GM12878 (cell line): Measurements from ENCODE around the gene NPLOC4. TPM values are rescaled to one million over a fixed set of nuclear protein-coding genes. Genes with fewer than 3 reads are reported as not detected.

Experiments
- ATAC-seq: fragments of 200-7000 bp; cut with Tn5 transposase; 3 replicates; pipeline ENCODE4 v1.9.1; 2020; ENCODE audit warnings: mild to moderate bottlenecking, moderate library complexity
- BruUV-seq: library from RNA; stranded (reverse); fragments of 400-500 nt; replicated peaks from 2 replicates; lab custom pipeline; 2021; lab: Mats Ljungman, UMichigan
- CTCF ChIA-PET: fragments of 300-600 bp; sonication (Branson Sonifier 250); formaldehyde crosslinking; extraction: SDS; loops from one replicate; lab custom pipeline; 2021; ENCODE audit warnings: inconsistent platforms; lab: Yijun Ruan, JAX
- POLR2A ChIA-PET: fragments of 350-600 bp; formaldehyde crosslinking; extraction: SDS; loops from one replicate; lab custom pipeline; 2021; ENCODE audit warnings: inconsistent platforms; lab: Charles Lee
- RAD21 ChIA-PET: fragments of 300-600 bp; sonication (Branson Sonifier 250); formaldehyde crosslinking; loops from one replicate; lab custom pipeline; 2023; ENCODE audit warnings: antibody characterized with exemption; ENCODE audit not compliant: unreplicated experiment; lab: Charles Lee
- SMC1A ChIA-PET: fragments of 300-600 bp; sonication (Branson Sonifier 250); formaldehyde crosslinking; loops from one replicate; lab custom pipeline; 2023; ENCODE audit not compliant: unreplicated experiment, uncharacterized antibody; lab: Charles Lee
- DNase-seq: peaks from one replicate; pipeline ENCODE4 v3.0.0-alpha.2; 2011; ENCODE audit warnings: low read depth, low spot score
- FAIRE-seq: peaks from 3 replicates; lab custom pipeline; 2011; peaks lifted over from hg19 to GRCh38; lab: Jason Lieb, UNC
- H2AFZ ChIP-seq: 2 replicates; pipeline ENCODE4 v1.6.0; 2011; ENCODE audit warnings: low read depth, low read length, control low read depth; ENCODE audit not compliant: control insufficient read depth
- H3K27ac ChIP-seq: 2 replicates; pipeline ENCODE4 v1.5.1; 2011; ENCODE audit warnings: control low read depth; ENCODE audit not compliant: control insufficient read depth, insufficient read depth
- H3K27me3 ChIP-seq, 2 experiments: replicated peaks in 1 of 2; 2 replicates each; pipeline versions ENCODE4 v1.6.0 to v1.6.1; 2011; ENCODE audit warnings: low read length in 1 of 2; ENCODE audit not compliant: control insufficient read depth in 2 of 2, insufficient read depth in 2 of 2
- H3K36me3 ChIP-seq, 2 experiments: 2 replicates each; pipeline ENCODE4 v1.5.1; 2011; ENCODE audit warnings: low read length in 1 of 2; ENCODE audit not compliant: control insufficient read depth in 2 of 2, insufficient read depth in 2 of 2
- H3K4me1 ChIP-seq: 2 replicates; pipeline ENCODE4 v1.6.1; 2011; ENCODE audit warnings: mild to moderate bottlenecking, low read length, moderate library complexity, mixed read lengths; ENCODE audit not compliant: control insufficient read depth, insufficient read depth
- H3K4me2 ChIP-seq: 2 replicates; pipeline ENCODE4 v1.6.0; 2011; ENCODE audit warnings: control low read depth; ENCODE audit not compliant: control insufficient read depth, insufficient read depth
- H3K4me3 ChIP-seq: fragments of 200-600 bp; sonication (generic); 2 replicates; pipeline ENCODE4 v1.5.1; 2016
- H3K79me2 ChIP-seq: 2 replicates; pipeline ENCODE4 v1.6.0; 2011; ENCODE audit warnings: low read length; ENCODE audit not compliant: control insufficient read depth, insufficient read depth
- H3K9ac ChIP-seq: 2 replicates; pipeline ENCODE4 v1.8.0; 2011; ENCODE audit warnings: low read length, control low read depth, mixed read lengths; ENCODE audit not compliant: control insufficient read depth, insufficient read depth
- H3K9me3 ChIP-seq: replicated peaks from 3 replicates; pipeline ENCODE4 v1.5.1; 2011; ENCODE audit warnings: mild to moderate bottlenecking, low read length; ENCODE audit not compliant: control insufficient read depth, insufficient read depth
- H4K20me1 ChIP-seq: 2 replicates; pipeline ENCODE4 v1.6.0; 2011; ENCODE audit not compliant: control insufficient read depth, insufficient read depth
- CBFB ChIP-seq: IDR thresholded peaks from 2 replicates; pipeline ENCODE4 v1.6.1; 2016; ENCODE audit warnings: antibody characterized with exemption, low read depth
- IKZF2 ChIP-seq, 2 experiments: fragments of 450-650 bp; IDR thresholded peaks; 2 replicates each; pipeline ENCODE4 v1.6.1; 2017; ENCODE audit warnings: mild to moderate bottlenecking in 2 of 2, moderate library complexity in 2 of 2
- MTA3 ChIP-seq: IDR thresholded peaks from 2 replicates; pipeline ENCODE4 v1.6.1; 2012; ENCODE audit warnings: low read length, inconsistent platforms, borderline replicate concordance
- NFIC ChIP-seq: IDR thresholded peaks from 2 replicates; pipeline ENCODE4 v1.6.1; 2012; ENCODE audit warnings: low read depth, mild to moderate bottlenecking, inconsistent platforms, low read length, moderate library complexity
- RBBP5 ChIP-seq: fragments of 200-600 bp; sonication (generic); conservative IDR thresholded peaks from 2 replicates; pipeline ENCODE4 v1.6.1; 2016
- SIN3A ChIP-seq: IDR thresholded peaks from 2 replicates; pipeline ENCODE4 v1.6.1; 2012; ENCODE audit warnings: low read depth, low read length, improper control_type of control experiment
- SMARCA5 ChIP-seq: fragments of 450-650 bp; IDR thresholded peaks from 2 replicates; pipeline ENCODE4 v1.6.1; 2017; ENCODE audit warnings: mild to moderate bottlenecking
- STAT3 ChIP-seq: IDR thresholded peaks from 2 replicates; pipeline ENCODE4 v1.6.1; 2011; ENCODE audit warnings: low read depth, low read length, improper control_type of control experiment
- whole genome bisulfite sequencing: methylation state at CpG from one replicate; pipeline ENCODE4 v1.1.6; 2016; ENCODE audit warnings: low lambda C conversion rate; ENCODE audit not compliant: insufficient replicate concordance, insufficient coverage; ENCODE audit errors: missing lambda C conversion rate; 5-methylcytosine and 5-hydroxymethylcytosine counted together
- in situ Hi-C: fragments of 300-500 bp; cut with MboI; formaldehyde crosslinking; loops from 9 replicates; pipeline ENCODE4 v1.14.3; 2018; ENCODE audit warnings: mixed read lengths
- intact Hi-C: fragments of 100-400 bp; cut with micrococcal nuclease; formaldehyde crosslinking; loops from one replicate; pipeline ENCODE4 v1.14.2; 2022; ENCODE audit not compliant: unreplicated experiment
- polyA plus RNA-seq, 11 experiments: library from polyadenylated mRNA; depleted of rRNA in 4 of 11; unstranded in 6 of 11; stranded (reverse) in 5 of 11; fragments of >200 nt; fragmentation: Nextera tagmentation in 4 of 11; fragmentation: Illumina TruSeq in 1 of 11; extraction: Ambion mirVana in 4 of 11; extraction: Trizol in 1 of 11; gene quantifications; 1 replicate in 1 of 11; 2 replicates in 10 of 11; pipeline versions ENCODE4 v1.2.1 to v1.2.3, GENCODE V29; 2011 to 2016; ENCODE audit warnings: inconsistent platforms in 2 of 11, missing spikeins in 2 of 11, low read depth in 1 of 11
- total RNA-seq, 4 experiments: library from RNA; depleted of rRNA in 3 of 4; stranded (reverse); fragments of >200 nt in 3 of 4; fragmentation: Illumina TruSeq in 1 of 4; extraction: Trizol in 1 of 4; gene quantifications; 2 replicates each; pipeline versions ENCODE4 v1.2.1 to v1.2.3, GENCODE V29; 2013 to 2021
- TF ChIP-seq, protein P1 (sequence below): IDR thresholded peaks from 2 replicates; pipeline ENCODE4 v1.6.1; 2012; ENCODE audit warnings: low read length, inconsistent platforms
- TF ChIP-seq, protein P2 (sequence below): IDR thresholded peaks from 2 replicates; pipeline ENCODE4 v1.6.1; 2012; ENCODE audit warnings: low read depth, low read length, improper control_type of control experiment
- TF ChIP-seq, protein P3 (sequence below): IDR thresholded peaks from 2 replicates; pipeline ENCODE4 v1.6.1; 2011; ENCODE audit warnings: low read depth, mild to moderate bottlenecking, low read length, moderate library complexity, borderline replicate concordance; ENCODE audit errors: extremely low read depth
- TF ChIP-seq, protein P4 (sequence below), 3 experiments: IDR thresholded peaks in 2 of 3; conservative IDR thresholded peaks in 1 of 3; 2 replicates each; pipeline ENCODE4 v1.5.1; 2011; ENCODE audit warnings: low read depth in 3 of 3, low read length in 3 of 3, mild to moderate bottlenecking in 3 of 3, control low read depth in 2 of 3, moderate library complexity in 2 of 3, inconsistent platforms in 1 of 3, mixed read lengths in 1 of 3; ENCODE audit not compliant: control insufficient read depth in 2 of 3, insufficient read depth in 1 of 3; ENCODE audit errors: extremely low read depth in 1 of 3
- TF ChIP-seq, protein P5 (sequence below): fragments of 450-650 bp; IDR thresholded peaks from 2 replicates; pipeline ENCODE4 v1.6.1; 2018; ENCODE audit warnings: borderline replicate concordance, mild to moderate bottlenecking; ENCODE audit not compliant: partially characterized antibody
- TF ChIP-seq, protein P6 (sequence below): IDR thresholded peaks from 2 replicates; pipeline ENCODE4 v1.6.1; 2011; ENCODE audit warnings: low read depth, low read length, improper control_type of control experiment, borderline replicate concordance

Gene NPLOC4
- total and polyA plus RNA-seq, 10 of the 15 experiments (the other 5 are each of a cell fraction or from before 2014, with no cell fraction given), result 1.5 to 83.7 (median 45.8) TPM

DNA sequence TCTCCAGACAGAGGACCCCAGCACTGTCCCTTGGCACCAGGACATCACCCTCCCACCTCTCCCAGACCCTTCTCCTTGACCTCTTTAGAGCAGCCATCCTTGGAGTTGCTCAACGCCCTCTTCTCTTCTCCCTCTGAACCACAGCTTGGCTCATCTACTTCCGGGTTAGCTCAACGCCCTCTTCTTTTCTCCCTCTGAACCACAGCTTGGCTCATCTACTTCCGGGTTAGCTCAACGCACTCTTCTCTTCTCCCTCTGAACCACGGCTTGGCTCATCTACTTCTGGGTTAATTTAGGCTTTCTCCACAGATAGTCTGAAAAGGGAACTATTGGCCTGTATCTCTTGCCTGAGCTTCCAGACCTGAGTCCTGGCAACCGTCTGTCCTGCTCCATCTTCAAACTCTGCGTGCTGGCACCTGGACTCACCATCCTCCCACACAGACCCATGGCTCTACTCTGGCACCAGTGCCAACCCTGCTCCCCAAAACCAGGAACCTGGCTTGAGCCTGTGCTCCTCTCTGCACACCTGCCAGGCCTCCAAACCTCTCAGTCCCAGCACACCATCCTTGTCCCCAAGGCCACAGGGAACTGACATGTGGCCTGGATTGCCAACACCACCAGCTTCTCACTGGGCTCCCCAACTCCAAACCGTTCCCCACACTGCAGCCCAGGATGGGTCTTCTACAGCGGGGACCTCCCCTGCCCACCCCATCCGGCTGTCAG, 59.5 kb downstream of the NPLOC4 start:
- no peak overlapping the region for H3K9ac ChIP-seq
- POLR2A ChIA-PET, result no interaction called here
- TF ChIP-seq IKZF2 (IDR thresholded peaks at IDR 0.05) (no peak), MTA3 (no peak), CBFB (no peak), SMARCA5 (no peak), STAT3 (no peak), NFIC (no peak), RBBP5 (no peak), SIN3A (no peak)
- TF ChIP-seq, protein P1, sequence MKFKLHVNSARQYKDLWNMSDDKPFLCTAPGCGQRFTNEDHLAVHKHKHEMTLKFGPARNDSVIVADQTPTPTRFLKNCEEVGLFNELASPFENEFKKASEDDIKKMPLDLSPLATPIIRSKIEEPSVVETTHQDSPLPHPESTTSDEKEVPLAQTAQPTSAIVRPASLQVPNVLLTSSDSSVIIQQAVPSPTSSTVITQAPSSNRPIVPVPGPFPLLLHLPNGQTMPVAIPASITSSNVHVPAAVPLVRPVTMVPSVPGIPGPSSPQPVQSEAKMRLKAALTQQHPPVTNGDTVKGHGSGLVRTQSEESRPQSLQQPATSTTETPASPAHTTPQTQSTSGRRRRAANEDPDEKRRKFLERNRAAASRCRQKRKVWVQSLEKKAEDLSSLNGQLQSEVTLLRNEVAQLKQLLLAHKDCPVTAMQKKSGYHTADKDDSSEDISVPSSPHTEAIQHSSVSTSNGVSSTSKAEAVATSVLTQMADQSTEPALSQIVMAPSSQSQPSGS, result no peak
- TF ChIP-seq, protein P2, sequence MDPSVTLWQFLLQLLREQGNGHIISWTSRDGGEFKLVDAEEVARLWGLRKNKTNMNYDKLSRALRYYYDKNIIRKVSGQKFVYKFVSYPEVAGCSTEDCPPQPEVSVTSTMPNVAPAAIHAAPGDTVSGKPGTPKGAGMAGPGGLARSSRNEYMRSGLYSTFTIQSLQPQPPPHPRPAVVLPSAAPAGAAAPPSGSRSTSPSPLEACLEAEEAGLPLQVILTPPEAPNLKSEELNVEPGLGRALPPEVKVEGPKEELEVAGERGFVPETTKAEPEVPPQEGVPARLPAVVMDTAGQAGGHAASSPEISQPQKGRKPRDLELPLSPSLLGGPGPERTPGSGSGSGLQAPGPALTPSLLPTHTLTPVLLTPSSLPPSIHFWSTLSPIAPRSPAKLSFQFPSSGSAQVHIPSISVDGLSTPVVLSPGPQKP, result no peak
- TF ChIP-seq, protein P3, sequence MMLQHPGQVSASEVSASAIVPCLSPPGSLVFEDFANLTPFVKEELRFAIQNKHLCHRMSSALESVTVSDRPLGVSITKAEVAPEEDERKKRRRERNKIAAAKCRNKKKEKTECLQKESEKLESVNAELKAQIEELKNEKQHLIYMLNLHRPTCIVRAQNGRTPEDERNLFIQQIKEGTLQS, result no peak
- TF ChIP-seq, protein P4, sequence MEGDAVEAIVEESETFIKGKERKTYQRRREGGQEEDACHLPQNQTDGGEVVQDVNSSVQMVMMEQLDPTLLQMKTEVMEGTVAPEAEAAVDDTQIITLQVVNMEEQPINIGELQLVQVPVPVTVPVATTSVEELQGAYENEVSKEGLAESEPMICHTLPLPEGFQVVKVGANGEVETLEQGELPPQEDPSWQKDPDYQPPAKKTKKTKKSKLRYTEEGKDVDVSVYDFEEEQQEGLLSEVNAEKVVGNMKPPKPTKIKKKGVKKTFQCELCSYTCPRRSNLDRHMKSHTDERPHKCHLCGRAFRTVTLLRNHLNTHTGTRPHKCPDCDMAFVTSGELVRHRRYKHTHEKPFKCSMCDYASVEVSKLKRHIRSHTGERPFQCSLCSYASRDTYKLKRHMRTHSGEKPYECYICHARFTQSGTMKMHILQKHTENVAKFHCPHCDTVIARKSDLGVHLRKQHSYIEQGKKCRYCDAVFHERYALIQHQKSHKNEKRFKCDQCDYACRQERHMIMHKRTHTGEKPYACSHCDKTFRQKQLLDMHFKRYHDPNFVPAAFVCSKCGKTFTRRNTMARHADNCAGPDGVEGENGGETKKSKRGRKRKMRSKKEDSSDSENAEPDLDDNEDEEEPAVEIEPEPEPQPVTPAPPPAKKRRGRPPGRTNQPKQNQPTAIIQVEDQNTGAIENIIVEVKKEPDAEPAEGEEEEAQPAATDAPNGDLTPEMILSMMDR (IDR thresholded peaks at IDR 0.05 in 2 of 3, conservative IDR thresholded peaks at IDR 0.05 in 1 of 3; ENCODE audit: control insufficient read depth in 2 of 3, extremely low read depth in 1 of 3, insufficient read depth in 1 of 3, low read depth in 3 of 3, low read length in 3 of 3), result no peak
- TF ChIP-seq, protein P5, sequence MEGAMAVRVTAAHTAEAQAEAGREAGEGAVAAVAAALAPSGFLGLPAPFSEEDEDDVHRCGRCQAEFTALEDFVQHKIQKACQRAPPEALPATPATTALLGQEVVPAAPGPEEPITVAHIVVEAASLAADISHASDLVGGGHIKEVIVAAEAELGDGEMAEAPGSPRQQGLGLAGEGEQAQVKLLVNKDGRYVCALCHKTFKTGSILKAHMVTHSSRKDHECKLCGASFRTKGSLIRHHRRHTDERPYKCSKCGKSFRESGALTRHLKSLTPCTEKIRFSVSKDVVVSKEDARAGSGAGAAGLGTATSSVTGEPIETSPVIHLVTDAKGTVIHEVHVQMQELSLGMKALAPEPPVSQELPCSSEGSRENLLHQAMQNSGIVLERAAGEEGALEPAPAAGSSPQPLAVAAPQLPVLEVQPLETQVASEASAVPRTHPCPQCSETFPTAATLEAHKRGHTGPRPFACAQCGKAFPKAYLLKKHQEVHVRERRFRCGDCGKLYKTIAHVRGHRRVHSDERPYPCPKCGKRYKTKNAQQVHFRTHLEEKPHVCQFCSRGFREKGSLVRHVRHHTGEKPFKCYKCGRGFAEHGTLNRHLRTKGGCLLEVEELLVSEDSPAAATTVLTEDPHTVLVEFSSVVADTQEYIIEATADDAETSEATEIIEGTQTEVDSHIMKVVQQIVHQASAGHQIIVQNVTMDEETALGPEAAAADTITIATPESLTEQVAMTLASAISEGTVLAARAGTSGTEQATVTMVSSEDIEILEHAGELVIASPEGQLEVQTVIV, result no peak
- TF ChIP-seq, protein P6, sequence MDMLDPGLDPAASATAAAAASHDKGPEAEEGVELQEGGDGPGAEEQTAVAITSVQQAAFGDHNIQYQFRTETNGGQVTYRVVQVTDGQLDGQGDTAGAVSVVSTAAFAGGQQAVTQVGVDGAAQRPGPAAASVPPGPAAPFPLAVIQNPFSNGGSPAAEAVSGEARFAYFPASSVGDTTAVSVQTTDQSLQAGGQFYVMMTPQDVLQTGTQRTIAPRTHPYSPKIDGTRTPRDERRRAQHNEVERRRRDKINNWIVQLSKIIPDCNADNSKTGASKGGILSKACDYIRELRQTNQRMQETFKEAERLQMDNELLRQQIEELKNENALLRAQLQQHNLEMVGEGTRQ, result no peak
- TF ChIP-seq, all 136 proteins: peak for 0
- intact Hi-C loops, result no loop called here
- FAIRE-seq (no peak), ATAC-seq (no peak), DNase-seq (no peak)
- 94% methylated on average over 10 of the region's 11 CpGs for WGBS
- BruUV-seq, result no TSS peak
- H3K79me2 ChIP-seq, result no peaks in the 10 kb centered on the region
- RAD21 ChIA-PET, result no interaction called here
- CTCF ChIA-PET, result no interaction called here
- no peak overlapping the region for H3K4me3 ChIP-seq
- H3K4me2 ChIP-seq, result no peak overlapping the region
- in situ Hi-C loops, result no loop called here
- SMC1A ChIA-PET, result interaction anchor here (0.7 kb wide), 1 partner anchor 25 kb away, joined by 3 read pairs; no protein-coding TSS in a partner anchor
- no peaks in the 10 kb centered on the region for H3K9me3 ChIP-seq
- no peaks in the 10 kb centered on the region for H4K20me1 ChIP-seq
- H2AFZ ChIP-seq, result no peak overlapping the region
- peaks cover 12 to 19% of the 10 kb centered on the region in 2 experiments for H3K36me3 ChIP-seq
- no peak overlapping the region for H3K27ac ChIP-seq
- H3K27me3 ChIP-seq, result no peaks in the 10 kb centered on the region
- H3K4me1 ChIP-seq, result no peaks in the 10 kb centered on the region
